ENCODE measurements around the gene UPK3A.
A peak's percentile ranks its signal among the peaks of the same experiment; 100 is the strongest.
"Not testable (repeated sequence)": the region's sequence is repeated elsewhere in the genome, so short reads cannot be mapped to it uniquely, and the experiment has no call there.

The UPK3A gene

DNA sequence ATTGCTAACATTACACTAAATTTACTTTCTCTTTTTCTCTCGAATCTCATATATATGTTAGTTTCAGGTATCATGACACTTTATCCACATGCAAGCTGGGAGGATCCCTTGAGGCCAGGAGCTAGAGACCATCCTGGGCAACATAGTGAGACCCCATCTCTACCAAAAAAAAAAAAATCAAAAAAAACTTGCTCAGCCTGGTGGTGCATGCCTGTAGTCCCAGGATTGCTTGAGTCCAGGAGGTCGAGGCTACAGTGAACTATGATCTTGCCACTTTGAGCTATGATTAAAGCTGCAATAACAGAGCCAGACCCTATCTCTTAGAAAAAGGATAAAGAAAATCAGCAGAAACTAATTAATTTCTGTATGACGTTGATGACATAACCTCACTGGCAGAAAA, 3.7 kb upstream of the UPK3A start:
- no peak for DNase-seq (ENCODE audit: low spot score)

DNA sequence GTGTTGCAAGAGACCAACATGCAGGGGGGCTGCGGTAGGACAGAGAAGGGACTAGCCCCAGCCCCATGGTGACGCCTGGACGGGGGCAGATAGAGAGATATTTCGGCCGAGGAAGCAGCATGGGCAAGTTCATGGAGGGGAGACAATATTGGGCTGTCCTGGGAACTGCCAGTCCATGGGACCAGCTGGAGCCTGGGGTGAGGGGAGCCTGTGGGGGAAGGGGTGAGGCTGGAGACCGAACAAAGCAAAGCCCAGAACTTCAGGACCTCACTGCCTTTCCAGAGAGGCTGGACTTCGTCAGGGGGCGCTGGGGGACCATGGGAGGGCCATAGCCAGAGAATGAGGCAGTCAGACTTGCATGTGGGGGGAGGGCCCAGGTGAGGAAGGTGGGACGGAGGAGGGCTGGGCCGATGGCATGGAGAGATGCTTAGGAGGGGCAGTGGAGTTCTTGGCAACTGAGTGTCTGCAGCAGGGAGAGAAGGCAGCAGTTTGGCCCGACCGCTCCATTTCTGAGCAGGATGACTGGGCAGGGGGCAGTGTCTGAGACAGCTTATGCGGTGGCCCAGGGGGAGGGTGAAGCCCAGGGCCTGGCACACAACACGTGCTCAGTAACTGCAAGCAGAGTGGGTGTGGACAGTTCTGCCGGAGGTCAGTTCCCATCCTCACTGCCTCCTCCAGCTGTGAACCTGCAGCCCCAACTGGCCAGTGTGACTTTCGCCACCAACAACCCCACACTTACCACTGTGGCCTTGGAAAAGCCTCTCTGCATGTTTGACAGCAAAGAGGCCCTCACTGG, 712 bp downstream of the UPK3A start:
- DNase-seq (ENCODE audit: low spot score) = peak; percentile 25

DNA sequence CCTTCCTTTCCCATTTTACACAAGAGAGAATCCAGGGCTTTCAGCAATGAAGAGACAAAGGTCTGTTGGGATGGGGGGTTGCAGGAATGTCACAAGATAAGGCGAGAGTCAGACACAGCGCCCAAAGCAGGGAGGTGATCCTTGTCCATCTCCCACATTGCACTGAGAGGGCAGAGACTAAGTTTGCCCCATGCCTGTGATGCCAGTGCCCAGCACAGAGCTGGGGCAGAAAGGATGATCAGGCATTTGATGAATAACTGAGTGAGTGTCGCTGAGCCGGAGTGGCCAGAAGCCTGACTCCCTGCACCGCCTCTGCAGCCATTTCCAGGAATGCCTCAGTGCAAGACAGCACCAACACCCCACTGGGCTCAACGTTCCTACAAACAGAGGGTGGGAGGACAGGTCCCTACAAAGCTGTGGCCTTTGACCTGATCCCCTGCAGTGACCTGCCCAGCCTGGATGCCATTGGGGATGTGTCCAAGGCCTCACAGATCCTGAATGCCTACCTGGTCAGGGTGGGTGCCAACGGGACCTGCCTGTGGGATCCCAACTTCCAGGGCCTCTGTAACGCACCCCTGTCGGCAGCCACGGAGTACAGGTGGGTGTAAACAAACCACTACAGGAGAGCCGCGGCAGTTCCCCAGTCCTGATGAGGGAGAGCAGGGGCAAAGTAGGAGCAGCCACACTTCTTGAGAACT, 2.3 kb downstream of the UPK3A start:
- DNase-seq (ENCODE audit: low spot score) = no peak

DNA sequence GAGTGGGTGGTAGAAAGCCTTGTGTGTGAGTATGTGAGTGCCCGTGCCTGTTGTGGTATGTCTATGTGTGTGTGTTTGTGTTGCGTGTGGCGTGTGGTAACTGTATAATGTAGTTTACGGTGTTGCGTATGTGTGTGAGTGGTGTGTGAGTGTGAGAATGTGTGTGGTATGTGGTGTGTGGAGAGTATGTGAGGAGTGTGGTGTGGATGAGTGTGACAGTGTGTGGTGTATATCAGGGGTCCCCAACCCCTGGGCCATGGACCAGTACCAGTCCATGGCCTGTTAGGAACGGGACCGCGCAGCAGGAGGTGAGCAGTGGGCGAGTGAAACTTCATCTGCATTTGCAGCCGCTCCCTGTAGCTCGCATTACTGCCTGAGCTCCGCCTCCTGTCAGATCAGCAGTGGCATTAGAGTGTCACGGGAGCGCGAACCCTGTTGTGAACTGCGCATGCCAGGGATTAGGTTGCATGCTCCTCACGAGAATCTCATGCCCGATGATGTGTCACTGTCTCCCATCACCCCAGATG, 5.7 kb downstream of the UPK3A start:
- DNase-seq (ENCODE audit: low spot score) = no peak

DNA sequence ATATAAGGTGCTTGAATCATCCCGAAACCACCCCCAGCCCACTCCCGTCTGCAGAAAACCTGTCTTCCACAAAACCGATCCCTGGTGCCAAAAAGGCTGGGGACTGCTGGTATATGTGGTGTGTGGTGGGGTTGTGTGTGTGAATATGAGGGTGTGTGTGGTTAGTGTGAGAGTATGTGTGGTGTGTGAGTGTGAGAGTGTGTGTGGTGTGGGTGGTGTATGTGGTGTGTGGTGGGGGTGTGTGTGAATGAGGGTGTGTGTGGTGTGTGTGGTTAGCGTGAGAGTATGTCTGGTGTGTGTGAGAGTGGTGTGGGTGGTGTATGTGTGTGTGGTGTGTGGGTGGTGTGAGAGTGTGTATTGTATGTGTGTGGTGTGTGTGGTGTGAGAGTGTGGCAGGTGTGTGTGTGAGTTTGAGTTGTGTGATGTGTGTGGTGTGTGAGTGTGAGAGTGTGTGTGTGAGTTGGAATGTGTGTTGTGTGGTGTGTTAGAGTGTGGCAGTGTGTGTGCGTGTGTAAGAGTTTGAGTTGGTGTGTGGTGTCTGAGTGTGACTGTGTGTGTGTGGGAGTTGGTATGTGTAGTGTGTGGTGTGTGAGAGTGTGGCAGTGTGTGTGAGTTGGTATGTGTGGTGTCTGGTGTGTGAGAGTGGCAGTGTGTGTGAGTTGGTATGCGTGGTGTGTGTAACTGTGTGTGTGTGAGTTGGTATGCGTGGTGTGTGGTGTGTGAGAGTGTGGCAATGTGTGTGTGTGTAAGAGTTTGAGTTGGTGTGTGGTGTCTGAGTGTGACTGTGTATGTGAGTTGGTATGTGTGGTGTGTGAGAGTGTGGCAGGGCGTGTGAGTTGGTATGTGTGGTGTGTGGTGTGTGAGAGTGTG, 6.5 kb downstream of the UPK3A start:
- DNase-seq (ENCODE audit: low spot score) = no peak

DNA sequence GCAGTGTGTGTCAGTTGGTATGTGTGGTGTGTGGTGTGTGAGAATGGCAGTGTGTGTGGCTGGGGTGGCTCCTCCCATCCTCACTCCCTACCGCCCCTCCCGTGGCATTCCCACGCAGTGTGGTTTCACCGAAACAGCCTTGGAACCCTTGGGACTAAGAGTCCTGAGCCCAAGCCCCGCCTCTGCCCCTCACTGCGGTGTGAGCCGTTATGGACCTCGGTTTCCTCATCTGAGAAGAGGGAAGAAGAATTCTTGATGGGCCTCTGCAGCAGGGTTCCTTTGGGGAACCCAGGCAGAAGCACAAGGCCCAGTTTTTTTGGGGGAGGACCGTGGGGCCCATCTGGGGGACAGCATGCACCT, 7.2 kb downstream of the UPK3A start:
- DNase-seq (ENCODE audit: low spot score) = no peak

DNA sequence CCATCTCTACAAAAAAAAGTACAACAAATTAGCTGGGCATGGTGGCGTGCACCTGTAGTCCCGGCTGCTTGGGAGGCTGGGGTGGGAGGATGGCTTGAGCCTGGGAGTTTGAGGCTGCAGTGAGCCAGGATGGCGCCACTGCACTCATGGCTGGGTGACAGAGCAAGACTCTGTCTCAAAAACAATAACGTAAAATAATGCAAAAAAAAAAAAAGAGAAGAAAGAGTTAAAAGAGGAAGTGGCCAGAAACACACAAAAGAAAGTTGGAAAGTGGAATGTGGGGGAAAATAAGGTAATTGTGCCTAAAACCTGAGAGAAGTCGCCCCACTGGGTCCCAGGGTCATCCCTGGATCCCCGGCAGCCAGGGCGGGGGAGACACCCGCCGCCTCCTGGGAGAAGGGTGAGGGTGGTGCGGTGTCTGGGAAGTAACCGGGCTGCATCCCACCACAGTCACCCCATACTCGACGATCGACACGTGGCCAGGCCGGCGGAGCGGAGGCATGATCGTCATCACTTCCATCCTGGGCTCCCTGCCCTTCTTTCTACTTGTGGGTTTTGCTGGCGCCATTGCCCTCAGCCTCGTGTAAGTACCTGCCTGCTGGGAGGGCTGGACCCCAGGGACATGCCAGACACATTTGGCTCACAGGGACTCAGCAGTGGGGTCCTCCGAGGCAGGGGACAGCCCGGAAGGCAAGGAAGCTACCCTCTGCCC, 8.1 kb downstream of the UPK3A start:
- no peak for DNase-seq (ENCODE audit: low spot score)

DNA sequence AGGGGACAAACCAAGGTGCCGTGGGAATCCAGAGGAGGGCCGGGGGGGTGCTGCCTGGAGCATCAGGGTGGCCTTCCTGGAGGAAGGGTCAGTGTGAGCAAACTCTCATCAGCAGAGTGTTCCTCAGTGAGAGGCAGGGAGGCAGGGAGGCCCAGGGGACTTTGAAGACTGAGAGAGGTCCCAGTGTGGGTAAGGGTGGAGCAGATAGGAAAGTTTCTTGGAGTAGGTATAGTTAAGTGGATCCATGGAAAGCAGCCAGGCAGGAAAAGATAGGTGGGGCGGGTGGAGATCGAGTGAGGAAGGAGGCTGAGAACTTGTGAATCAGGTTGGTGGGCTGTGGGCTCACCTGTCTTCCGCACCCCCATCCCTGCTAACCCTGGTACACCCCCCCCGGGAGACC, 9.3 kb downstream of the UPK3A start:
- DNase-seq (ENCODE audit: low spot score) = no peak

DNA sequence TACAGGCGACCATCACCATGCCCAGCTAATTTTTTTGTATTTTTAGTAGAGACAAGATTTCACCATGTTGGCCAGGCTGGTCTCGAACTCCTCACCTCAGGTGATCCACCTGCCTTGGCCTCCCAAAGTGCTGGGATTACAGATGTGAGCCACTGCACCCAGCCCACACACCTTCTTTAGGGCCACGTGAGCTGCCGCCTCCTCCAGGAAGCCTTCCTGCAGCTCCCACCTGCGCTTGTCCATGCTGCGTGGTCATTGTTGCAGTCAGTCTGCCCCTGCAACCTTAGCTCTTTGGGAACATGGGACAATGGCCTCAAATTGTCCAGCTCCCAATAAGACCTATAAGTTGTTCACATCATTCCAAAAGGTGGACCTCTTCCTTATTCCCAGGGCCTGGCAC, 10.3 kb downstream of the UPK3A start:
- not testable (repeated sequence) for DNase-seq (ENCODE audit: low spot score)

DNA sequence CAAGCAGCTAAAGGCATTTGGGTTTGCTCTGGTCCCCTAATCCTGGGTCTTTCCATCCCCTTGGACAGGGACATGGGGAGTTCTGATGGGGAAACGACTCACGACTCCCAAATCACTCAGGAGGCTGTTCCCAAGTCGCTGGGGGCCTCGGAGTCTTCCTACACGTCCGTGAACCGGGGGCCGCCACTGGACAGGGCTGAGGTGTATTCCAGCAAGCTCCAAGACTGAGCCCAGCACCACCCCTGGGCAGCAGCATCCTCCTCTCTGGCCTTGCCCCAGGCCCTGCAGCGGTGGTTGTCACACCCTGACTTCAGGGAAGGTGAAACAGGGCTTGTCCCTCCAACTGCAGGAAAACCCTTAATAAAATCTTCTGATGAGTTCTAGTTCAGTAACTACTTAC, 10.7 kb downstream of the UPK3A start:
- DNase-seq (ENCODE audit: low spot score) = no peak

DNA sequence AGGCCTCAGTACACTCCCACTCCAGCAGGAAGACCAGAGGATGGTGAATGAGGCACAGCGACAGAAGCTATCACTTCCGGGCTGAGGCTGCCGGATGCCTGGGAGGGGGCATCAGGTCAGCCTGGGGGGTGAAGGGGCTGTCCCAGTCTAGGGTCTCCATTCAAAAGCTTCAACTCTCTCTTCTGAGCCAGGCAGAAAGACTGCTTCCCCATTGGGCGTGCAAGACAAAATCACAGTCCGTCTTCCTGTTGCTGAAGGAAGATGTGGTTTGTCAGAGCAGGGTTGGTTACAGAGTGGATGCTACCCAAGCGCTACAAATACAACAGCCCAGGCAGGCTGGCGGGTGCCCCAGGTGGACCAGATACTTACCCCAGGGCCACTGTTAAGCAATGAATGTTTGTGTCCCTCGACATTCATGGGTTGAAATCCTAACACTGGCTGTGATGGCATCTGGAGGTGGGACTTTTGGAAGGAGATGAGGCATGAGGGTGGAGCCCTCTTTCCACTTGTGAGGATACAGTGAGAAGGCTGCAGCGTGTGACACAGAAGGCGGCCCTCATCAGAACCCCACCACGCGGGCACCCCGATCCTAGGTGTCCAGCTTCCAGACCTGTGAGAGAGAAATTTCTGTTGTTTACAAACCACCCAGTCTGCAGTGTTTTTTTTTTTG, 12.0 kb downstream of the UPK3A start:
- DNase-seq (ENCODE audit: low spot score) = no peak

DNA sequence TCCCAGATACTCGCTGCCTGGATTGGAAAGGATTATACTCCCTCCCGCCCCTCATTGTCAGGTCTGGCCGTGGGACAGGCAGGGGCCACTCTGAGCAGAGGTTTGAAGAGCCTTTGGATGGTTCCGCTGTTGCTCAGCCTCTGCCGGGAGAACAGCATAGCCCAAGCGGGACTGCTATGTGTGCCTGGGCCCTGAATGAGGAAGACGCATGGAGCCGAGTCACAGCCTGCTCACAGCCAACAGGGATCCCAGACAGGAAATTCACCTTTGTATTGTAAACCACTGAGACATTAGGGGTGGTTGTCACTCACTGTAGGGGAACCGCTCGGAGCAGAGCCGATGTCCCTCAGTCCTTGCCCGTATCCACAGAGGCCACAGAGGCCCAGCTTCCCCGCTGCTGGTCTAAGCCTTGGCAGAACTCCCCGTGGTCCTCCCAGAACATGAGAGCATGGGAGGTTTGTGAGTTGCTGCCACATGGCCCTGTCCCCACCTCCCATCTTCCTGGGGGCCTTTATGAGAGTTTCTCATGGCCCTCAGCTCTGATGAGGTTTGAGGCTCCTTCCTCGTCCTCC, 14.3 kb downstream of the UPK3A start:
- no peak for DNase-seq (ENCODE audit: low spot score)

DNA sequence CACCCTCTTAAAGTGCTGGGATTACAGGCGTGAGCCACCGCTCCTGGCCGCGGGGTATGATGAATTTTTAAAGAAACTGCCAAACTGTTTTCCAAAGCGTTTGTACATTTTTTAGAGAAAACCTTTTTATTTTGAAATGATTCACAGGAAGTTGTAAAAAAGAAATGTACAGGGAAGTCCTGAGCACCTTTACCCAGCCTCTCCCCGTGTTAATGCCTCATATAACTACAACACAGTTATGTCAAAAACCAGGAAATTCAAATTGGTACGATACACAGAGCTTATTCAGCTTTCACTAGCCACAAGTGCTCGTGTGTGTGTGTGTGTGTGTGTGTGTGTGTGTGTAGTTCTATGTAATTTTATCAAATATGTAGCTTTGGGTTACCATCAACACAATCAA, 18.0 kb downstream of the UPK3A start:
- DNase-seq (ENCODE audit: low spot score) = no peak

DNA sequence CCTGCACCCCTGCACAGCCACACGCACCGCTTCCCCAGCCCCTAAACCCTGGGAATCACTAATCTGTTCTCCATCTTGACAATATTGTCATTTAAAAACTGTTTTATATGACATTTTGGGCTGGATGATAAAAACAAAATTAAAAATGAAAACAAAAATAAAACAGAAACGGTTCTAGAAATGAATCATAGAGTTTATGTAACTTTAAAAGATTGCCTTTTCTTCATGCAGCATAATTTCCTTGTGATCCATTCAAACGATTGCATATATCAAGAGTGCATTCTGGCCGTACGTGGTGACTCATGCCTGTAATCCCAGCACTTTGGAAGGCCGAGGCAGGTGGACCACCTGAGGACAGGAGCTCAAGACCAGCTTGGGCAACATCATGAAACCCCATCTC, 18.4 kb downstream of the UPK3A start:
- no peak for DNase-seq (ENCODE audit: low spot score)

DNA sequence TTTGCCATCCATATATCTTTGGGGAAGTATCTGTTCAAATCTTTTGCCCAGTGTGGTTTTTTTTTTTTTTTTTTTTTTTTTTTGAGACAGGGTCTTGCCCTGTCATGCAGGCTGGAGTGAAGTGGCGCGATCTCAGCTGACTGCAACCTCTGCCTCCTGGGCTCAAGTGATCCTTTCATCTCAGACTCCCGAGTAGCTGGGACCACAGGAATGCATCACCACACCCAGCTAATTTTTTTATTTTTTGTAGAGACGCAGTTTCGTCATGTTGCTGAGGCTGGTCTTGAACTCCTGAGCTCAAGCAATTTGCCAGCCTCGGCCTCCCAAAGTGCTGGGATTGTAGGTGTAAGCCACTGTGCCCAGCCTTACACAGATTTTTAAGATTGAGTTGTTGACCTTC, 20.2 kb downstream of the UPK3A start:
- no peak for DNase-seq (ENCODE audit: low spot score)

DNA sequence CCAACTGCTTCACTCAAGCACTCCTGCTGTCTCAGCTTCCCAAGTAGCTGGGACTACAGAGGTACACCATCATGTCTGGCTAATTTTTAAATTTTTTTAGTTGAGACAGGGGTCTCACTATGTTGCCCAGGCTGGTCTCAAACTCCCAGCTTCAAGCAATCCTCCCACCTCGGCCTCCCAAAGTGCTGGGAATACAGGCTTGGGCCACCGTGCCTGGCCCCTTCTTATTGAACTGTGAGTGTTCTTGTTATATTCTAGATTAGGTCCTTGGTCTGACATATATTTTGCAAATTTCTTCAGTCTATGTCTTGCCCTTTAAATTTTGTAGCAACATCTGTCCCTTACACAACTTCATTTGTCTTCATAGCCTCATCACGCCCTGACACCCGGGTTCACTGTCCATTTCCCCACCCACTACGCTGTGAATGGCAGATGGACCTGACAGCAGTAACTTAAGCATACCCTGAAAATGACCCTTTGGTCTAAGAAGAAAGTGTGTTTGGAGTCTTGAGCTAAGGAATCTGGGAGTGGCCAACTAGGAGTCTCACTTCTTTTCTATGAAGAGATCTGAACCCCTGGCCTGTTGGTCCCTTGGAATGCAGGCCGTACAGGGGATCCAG, 20.8 kb downstream of the UPK3A start:
- no peak for DNase-seq (ENCODE audit: low spot score)

DNA sequence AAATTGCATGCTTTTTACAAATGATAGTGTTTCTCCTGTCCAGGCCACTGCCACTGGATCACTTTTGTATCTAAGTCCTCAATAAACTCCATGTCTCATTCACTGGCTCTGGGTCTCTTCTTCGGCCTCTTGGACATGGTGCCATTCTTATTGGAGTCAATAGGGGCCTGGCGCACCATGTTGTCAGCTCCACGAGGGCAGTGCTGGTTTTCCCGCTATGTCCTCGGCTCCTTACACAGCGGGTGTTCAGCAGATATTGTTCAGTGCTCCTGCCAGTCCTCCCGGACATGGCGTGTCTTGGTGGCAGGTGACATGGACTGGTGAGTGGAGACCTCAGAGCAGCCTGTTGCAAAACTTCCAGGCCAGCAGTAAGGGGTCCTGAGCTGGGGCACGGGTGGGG, 21.4 kb downstream of the UPK3A start:
- DNase-seq (ENCODE audit: low spot score) = no peak

DNA sequence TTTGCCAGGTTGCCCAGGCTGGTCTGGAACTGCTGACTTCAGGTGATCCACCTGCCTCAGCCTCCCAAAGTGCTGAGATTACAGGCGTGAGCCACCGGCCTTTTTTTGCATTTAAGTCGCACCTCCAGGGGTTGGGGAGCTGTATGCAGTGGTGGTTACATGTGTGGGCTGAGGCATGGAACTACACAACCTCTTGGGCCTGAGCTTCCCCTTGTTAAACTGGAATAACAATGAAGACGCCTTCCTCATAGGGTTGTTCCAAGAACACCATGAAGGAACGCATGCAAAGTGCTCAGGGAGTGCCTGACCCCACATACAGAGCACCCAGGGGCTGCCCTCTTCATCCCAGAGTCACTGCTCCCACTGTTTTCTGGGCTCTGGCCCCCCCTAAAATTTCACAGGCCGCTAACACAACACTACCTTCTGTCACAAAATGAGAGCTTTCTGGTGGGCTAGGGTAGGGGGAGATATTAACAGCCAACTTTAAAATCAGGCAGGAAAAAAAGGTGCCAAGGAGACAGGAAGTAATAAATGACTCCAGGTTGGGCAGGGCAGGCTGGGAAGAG, 23.7 kb downstream of the UPK3A start:
- DNase-seq (ENCODE audit: low spot score) = no peak

DNA sequence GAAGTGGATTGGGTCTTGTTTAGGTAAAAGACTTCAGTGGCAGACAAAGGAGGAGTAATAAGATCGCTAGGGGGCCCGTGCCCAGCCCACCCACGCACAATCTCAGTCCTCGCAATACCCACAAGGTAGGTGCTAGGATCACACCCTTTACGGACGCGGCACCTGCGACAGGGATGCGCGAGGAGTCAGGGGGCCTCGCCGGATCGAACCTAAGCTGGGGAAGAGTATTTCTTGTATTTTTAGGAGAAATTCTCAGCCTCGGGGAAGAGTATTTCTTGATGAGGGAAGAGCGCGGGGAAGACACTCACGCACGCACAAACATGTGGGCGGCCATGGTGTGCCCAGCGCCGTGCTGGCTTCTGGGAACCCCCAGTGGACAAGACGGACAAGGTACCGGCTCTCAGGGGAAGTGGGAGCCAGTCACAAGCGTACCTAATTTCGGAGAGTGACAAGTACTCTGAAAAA, 24.2 kb downstream of the UPK3A start:
- DNase-seq (ENCODE audit: low spot score) = no peak
